ENCODE measurements around the gene THSD7B.
"Not testable (repeated sequence)": the region's sequence is repeated elsewhere in the genome, so short reads cannot be mapped to it uniquely, and the experiment has no call there.

The THSD7B gene

GRCh38 chr2:136935119-136935518 is 169.8 kb downstream of the THSD7B start:
- no peak for DNase-seq

GRCh38 chr2:136956050-136956449 is 190.7 kb downstream of the THSD7B start:
- DNase-seq: no peak

- no peak for DNase-seq
Measured at GRCh38 chr2:136957044-136957443, 191.7 kb downstream of the THSD7B start.

GRCh38 chr2:136962105-136962725 is 196.9 kb downstream of the THSD7B start:
- DNase-seq: no peak

GRCh38 chr2:136966485-136966884 is 201.1 kb downstream of the THSD7B start:
- DNase-seq: no peak

- DNase-seq: no peak
Measured at GRCh38 chr2:136980303-136980702, 215.0 kb downstream of the THSD7B start.

GRCh38 chr2:136981689-136982088 is 216.3 kb downstream of the THSD7B start:
- not testable (repeated sequence) for DNase-seq

- no peak for DNase-seq
Measured at GRCh38 chr2:136985044-136985443, 219.7 kb downstream of the THSD7B start.

GRCh38 chr2:136986605-136987221 is 221.4 kb downstream of the THSD7B start:
- DNase-seq: no peak

- DNase-seq: no peak
Measured at GRCh38 chr2:136990316-136990715, 225.0 kb downstream of the THSD7B start.

GRCh38 chr2:136994793-136995192 is 229.4 kb downstream of the THSD7B start:
- no peak for DNase-seq

- DNase-seq: no peak
Measured at GRCh38 chr2:136997557-136997956, 232.2 kb downstream of the THSD7B start.

- DNase-seq: no peak
Measured at GRCh38 chr2:137000811-137001210, 235.5 kb downstream of the THSD7B start.

GRCh38 chr2:137002896-137003295 is 237.6 kb downstream of the THSD7B start:
- DNase-seq: no peak

- DNase-seq: no peak
Measured at GRCh38 chr2:137005210-137005609, 239.9 kb downstream of the THSD7B start.

GRCh38 chr2:137007938-137008337 is 242.6 kb downstream of the THSD7B start:
- DNase-seq: no peak

GRCh38 chr2:137009953-137010352 is 244.6 kb downstream of the THSD7B start:
- no peak for DNase-seq

- DNase-seq: no peak
Measured at GRCh38 chr2:137020452-137021196, 255.3 kb downstream of the THSD7B start.

- no peak for DNase-seq
Measured at GRCh38 chr2:137021763-137022162, 256.4 kb downstream of the THSD7B start.

GRCh38 chr2:137023205-137023604 is 257.9 kb downstream of the THSD7B start:
- DNase-seq: no peak

GRCh38 chr2:137031731-137032130 is 266.4 kb downstream of the THSD7B start:
- DNase-seq: no peak

- no peak for DNase-seq
Measured at GRCh38 chr2:137036619-137037018, 271.3 kb downstream of the THSD7B start.

GRCh38 chr2:137039482-137040152 is 274.3 kb downstream of the THSD7B start:
- no peak for DNase-seq

- DNase-seq: no peak
Measured at GRCh38 chr2:137047369-137047768, 282.0 kb downstream of the THSD7B start.

Data from NCI-H1694 (cell line).